Putamen (tissue), 1 donor: ENCODE results near the gene RPL6.
"Not testable (repeated sequence)": the region's sequence is repeated elsewhere in the genome, so short reads cannot be mapped to it uniquely, and the experiment has no call there.

Experiments
- DNase-seq: peaks from one replicate; pipeline ENCODE4 v3.0.0-alpha.2; 2016; ENCODE audit warnings: low spot score

RPL6 gene

GRCh38 chr12:112409064-112409905 is at the start of gene RPL6:
Gene RPL6 (minus strand): TSS chr12:112409605. CDS start chr12:112408656, 949 bp downstream.
- DNase-seq, result peak; percentile 92

GRCh38 chr12:112458751-112459150 is 49.3 kb upstream of the RPL6 start:
- DNase-seq, result no peak

GRCh38 chr12:112458330-112458729 is 48.9 kb upstream of the RPL6 start:
- DNase-seq, result no peak

GRCh38 chr12:112457142-112457541 is 47.7 kb upstream of the RPL6 start:
- DNase-seq, result not testable (repeated sequence)

GRCh38 chr12:112456029-112456428 is 46.6 kb upstream of the RPL6 start:
- DNase-seq, result peak; percentile 77

- DNase-seq, result no peak
Observed at GRCh38 chr12:112450725-112451124, 41.3 kb upstream of the RPL6 start.

- DNase-seq, result not testable (repeated sequence)
Observed at GRCh38 chr12:112448165-112448564, 38.8 kb upstream of the RPL6 start.

GRCh38 chr12:112447106-112447505 is 37.7 kb upstream of the RPL6 start:
- DNase-seq, result no peak

- no peak for DNase-seq
Observed at GRCh38 chr12:112446008-112446725, 36.8 kb upstream of the RPL6 start.

- no peak for DNase-seq
Observed at GRCh38 chr12:112443916-112444315, 34.5 kb upstream of the RPL6 start.

GRCh38 chr12:112440653-112441052 is 31.2 kb upstream of the RPL6 start:
- not testable (repeated sequence) for DNase-seq

GRCh38 chr12:112439769-112440168 is 30.4 kb upstream of the RPL6 start:
- DNase-seq, result peak; percentile 68

GRCh38 chr12:112438645-112439044 is 29.2 kb upstream of the RPL6 start:
- not testable (repeated sequence) for DNase-seq

GRCh38 chr12:112433551-112433950 is 24.1 kb upstream of the RPL6 start:
- DNase-seq, result no peak

- no peak for DNase-seq
Observed at GRCh38 chr12:112431965-112432364, 22.6 kb upstream of the RPL6 start.

GRCh38 chr12:112430929-112431328 is 21.5 kb upstream of the RPL6 start:
- DNase-seq, result no peak

- no peak for DNase-seq
Observed at GRCh38 chr12:112427760-112428159, 18.4 kb upstream of the RPL6 start.

- DNase-seq, result no peak
Observed at GRCh38 chr12:112425582-112426382, 16.4 kb upstream of the RPL6 start.

GRCh38 chr12:112424126-112424525 is 14.7 kb upstream of the RPL6 start:
- DNase-seq, result peak; percentile 83

- DNase-seq, result peak; percentile 87
Observed at GRCh38 chr12:112422531-112422930, 13.1 kb upstream of the RPL6 start.

GRCh38 chr12:112421363-112421762 is 12.0 kb upstream of the RPL6 start:
- no peak for DNase-seq

- DNase-seq, result no peak
Observed at GRCh38 chr12:112420740-112421139, 11.3 kb upstream of the RPL6 start.
